HG03280 (cell line): ENCODE data around the gene NHSL2.
"Not testable (repeated sequence)": the region's sequence is repeated elsewhere in the genome, so short reads cannot be mapped to it uniquely, and the experiment has no call there.

Source experiments
- ATAC-seq: cut with Tn5 transposase; IDR thresholded peaks from one replicate; pipeline ENCODE4 v1.9.1; 2021; ENCODE audit warnings: mild to moderate bottlenecking, moderate library complexity; ENCODE audit not compliant: unreplicated experiment

The NHSL2 gene

DNA sequence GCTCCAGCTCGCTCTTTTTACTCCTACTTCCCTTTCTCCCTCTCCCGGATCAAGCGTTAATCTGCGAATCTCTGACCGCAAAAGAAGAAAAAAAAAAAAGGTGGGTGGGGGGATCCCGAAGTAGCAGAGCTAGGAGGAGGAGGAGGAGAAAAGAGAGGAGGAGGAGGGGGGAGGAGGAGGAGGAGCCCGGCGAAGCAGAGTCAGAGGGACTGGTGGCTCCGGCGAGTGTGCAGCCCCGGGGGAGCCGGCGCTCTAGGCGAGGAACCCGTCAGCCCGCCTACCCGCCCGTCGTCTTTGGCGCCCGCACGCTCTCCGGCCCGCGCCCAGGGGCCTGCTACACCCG is at the start of gene NHSL2:
Gene NHSL2, plus strand, starts transcription at position 203 of the 343 bp plus-strand sequence.
- no peak for ATAC-seq

GRCh38 chrX:71867680-71868079 is 43.0 kb upstream of the NHSL2 start:
- no peak for ATAC-seq

GRCh38 chrX:71869566-71869965 is 41.1 kb upstream of the NHSL2 start:
- ATAC-seq, result not testable (repeated sequence)

DNA sequence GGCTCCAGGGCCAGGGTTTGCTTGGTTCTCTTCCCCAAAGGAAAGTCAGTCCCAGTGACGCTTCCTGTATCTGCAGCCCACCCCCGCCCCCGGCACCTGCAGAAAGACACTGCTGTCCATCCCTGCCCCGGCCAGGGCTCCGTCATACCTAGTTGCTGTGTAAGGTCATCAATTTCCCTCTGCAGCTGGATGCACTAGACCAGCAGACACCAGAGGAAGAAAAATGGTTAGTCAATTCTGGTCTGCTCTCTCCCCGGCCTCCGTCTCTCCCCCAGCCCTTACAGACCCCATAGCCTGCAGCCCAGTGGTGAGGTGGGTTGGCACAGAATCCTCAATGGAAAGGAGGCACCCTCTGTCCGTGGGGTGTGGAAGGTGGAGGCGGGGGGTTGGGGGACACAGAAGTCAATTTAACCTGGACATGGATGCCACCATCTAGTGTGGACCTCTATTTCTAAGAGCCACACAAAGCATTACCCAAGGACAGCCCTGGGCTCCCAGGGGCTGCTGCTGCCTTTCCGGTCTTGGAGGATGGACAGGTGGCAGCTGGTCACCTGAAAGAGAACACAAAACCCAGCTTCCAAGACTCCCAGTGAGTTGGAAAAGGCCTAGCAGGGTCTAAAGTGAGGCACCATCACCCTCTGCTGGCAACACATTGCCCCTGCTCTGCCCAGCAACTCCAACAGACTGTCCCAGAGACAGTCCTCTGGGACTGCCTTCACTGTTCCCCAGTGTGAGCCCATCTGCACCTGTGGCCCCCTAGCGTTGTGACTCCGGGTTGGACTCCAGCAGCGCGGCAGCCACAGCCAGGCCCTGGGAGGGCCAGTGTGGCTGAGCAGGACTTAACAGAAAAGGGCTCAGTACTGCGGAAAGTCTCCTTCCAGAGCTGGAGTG is 40.2 kb upstream of the NHSL2 start:
- ATAC-seq, result no peak

- no peak for ATAC-seq
These were observed 39.3 kb upstream of the NHSL2 start for GRCh38 chrX:71871367-71871766.

DNA sequence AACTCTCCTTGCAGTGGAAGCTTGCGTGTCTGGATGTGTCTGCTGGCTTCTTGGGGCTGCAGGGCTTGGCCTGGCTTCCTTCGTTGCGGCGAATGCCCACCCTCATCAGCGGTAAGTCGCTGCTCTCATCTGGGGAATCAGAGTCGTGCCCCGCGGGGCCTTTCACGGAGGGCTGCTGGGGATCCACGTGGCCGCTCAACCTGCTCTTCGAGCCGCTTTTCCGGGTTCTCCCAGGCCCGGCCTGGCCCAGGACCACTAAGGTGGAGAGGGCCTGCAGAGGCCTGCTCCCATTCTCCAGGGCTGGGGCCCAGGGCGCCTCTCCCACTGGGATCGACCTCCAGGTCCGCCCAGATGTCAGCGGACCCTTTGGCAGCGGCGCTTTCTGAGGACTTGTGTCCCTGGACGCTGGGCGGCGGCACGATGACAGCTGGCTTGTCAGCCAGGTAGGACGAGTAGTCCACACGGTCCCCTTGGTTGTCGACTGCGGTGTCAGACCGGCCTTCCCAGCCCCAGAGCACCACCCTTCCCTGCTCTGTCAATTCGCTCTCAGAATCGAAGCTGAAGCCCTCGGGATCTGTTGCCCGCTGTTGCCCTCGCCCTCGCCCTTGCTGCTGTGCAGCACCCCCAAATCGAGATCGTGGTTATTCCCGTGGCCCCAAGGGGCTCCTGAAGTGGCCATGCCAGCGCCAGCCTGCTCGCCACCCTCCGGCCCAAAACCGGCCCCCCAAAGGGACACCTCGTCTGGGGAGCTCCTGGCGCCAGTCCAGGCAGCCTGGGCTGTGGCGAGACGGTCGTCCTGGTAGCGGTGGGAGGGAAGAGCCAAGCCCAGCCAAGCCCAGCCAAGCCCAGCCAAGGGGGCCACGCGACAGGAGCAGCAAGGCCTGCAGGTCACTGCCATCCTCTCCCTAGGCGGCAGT is 37.8 kb upstream of the NHSL2 start:
- ATAC-seq, result no peak

GRCh38 chrX:71873459-71873833 is 37.2 kb upstream of the NHSL2 start:
- ATAC-seq, result no peak

DNA sequence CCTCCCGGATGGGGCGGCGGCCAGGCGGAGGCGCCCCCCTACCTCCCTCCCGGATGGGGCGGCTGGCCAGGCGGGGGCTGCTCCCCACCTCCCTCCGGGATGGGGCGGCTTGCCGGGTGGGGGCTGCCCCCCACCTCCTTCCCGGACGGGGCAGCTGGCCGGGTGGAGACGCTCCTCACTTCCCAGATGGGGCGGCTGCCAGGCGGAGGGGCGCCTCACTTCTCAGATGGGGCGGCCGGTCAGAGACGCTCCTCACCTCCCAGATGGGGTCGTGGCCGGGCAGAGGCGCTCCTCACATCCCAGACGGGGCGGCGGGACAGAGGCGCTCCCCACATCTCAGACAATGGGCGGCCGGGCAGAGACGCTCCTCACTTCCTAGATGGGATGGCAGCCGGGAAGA is 33.8 kb upstream of the NHSL2 start:
- ATAC-seq, result not testable (repeated sequence)

DNA sequence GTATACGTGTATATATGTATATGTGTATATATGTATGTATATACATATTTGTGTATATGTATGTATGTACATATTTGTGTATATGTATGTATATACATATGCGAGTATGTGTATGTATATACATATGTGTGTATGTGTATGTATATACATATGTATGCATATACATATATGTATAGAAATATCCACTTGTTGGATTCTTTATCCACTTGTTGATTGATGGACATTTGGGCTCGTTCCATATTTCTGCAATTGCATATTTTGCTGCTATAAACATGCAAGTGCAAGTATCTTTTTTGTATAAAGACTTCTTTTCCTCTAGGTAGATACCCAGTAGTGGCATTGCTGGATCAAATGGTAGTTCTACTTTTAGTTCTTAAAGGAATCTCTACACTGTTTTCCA is 25.5 kb upstream of the NHSL2 start:
- no peak for ATAC-seq

- ATAC-seq, result no peak
These were observed 15.0 kb upstream of the NHSL2 start for GRCh38 chrX:71895607-71896006.

GRCh38 chrX:71906144-71906543 is 4.5 kb upstream of the NHSL2 start:
- ATAC-seq, result no peak

DNA sequence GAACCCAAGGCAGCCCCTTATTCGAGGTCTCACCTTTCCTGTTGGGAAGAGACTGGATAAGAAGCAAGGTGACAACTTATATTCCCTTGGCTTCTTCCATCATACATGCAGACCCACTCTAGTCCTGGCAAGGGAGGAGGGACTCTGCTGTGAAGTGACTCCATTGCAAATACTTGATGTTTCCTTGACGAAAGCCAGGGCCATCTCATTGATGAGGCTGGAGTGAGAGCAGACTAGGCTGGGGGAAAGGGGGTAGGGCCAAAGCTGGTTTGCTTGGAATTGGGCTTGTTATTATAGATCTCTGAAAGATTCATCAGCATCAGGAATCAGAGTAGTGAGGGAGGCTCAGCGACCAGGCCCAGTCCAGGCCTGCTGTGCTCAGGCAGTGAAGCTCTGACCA is 2.3 kb upstream of the NHSL2 start:
- ATAC-seq, result no peak

DNA sequence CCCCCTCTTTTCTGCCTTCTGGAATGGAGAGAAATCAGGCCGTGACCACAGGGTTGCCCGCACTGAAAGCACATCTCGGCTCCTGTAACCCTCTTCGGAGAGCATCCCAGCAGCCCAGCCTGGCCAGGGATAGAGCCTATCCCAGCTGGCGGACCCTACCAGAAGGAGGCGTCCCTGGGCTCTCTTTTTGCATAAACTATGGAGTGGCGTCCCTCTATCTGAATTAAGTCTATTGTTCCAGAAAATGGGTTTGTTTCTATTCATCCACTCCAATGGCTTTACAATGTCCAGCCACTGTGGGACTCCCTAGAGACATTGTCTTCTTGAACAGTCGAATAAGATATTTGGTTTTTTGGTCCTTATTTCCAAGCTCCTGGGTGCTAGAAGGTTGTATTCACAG is 689 bp upstream of the NHSL2 start:
- ATAC-seq, result no peak

DNA sequence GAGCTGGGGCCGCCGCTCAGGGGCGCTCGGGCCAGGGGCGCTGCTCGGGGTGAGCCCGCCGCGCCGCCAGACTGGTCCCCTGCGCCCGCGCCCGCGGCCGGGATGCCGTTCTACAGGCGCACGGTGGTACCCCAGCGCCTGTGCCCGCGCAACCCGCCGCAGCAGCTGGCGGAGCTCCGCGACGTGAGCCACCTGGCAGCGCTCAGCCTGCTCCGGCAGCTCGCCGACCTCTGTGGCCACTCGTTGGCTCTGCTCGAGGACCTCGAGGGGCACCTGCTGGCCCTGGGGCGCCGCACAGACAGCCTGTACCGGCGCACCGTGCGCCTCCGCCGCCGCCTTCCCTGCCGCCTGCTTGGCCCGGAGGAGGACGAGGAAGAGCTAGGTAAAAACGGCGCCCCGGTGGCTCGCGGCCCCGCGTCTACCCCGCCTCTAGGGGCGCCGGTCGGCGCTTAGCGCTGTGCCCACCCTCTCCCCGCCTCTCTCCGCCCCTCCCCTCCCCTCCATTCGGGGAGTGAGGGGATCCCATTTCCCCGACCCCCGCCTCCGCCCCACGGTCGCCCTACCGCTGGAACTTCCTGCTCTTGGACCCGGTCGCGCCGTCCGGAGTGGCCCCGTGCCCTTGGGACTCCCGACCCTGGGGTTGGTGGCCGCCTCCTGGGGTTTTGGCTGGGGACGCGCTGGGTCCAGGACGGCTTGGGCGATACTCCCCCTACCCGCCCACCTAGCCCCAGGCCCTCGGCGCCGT is 513 bp downstream of the NHSL2 start:
- ATAC-seq, result no peak

DNA sequence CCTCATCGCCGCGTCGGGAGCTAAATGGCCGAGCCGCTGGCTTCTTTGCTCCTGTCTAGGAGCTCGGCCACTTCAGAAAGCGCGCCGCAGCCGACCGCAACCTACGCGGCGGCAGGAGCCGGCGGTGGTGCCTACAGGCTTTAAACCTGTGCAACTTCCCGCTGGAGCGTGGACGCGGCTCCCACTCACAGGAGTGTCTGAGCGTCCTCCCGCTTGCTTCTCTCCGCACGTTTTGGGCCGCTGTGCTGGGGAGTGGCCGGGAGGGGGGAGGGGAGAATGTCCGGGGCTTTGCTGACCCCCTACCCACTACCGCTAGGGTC is 1.0 kb downstream of the NHSL2 start:
- no peak for ATAC-seq

DNA sequence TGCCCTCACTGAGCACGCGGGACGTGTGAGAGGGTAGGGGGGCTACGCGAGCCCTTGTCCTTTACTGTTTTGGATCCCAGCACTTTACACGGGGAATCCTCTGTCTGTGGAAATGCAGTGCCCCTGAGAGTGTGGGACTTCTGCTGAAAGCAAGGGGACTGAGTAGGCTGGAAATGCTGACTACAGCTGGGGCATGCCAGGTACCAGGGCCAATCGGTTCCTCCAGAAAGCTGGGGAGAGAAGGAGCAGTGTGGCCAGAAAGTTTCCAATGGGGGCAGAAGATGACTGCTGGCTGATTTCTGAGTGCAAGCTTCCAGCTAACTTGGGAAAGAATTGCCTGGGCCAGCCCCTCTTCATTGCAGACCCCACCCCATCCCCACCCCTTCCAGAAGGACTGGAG is 1.5 kb downstream of the NHSL2 start:
- ATAC-seq, result no peak

- ATAC-seq, result no peak
These were observed 2.7 kb downstream of the NHSL2 start for GRCh38 chrX:71913156-71913950.

GRCh38 chrX:71917621-71918343 is 7.1 kb downstream of the NHSL2 start:
- no peak for ATAC-seq

DNA sequence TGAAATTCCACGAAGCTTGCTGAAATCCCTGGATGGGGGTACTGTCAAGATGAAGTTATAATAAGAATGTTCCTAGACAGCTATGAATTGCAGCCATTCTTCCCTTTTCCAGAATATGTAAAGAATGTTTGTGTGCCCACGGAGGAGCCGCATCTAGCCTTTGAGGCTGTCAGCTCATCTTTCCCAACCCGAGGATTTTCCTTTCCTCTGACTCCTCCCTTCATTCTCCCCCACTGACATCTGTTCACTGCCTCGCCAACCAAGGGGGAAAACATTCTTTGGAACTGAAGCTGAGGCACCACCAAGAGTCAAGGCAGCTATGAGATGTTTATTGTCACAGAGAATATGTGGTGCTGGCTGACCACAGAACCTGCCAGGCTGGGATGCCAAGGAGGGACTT is 8.8 kb downstream of the NHSL2 start:
- no peak for ATAC-seq

DNA sequence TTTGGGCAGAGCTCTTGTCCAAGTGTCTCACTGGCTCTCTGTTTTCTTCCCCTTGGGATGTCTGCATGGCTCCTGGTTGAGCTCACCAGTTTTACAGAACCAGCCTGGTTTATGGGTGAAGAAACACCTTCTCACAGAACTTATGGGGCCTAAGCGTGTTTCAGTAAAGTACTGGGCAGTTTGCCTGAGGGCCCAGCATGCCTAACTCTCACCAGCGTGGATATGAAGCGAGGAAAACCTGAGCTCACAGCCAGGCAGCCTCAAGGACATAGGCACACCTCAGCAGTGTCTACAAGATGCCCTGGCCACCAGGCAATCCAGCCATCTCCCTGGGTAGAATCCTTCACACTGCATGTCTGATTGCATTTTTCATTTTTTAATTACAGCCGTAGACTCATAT is 9.2 kb downstream of the NHSL2 start:
- ATAC-seq, result no peak
